HG02610 (cell line): Measurements from ENCODE around the gene POLR2E.
A peak's percentile ranks its signal among the peaks of the same experiment; 100 is the strongest.
"Not testable (repeated sequence)": the region's sequence is repeated elsewhere in the genome, so short reads cannot be mapped to it uniquely, and the experiment has no call there.

Source experiments
- ATAC-seq: cut with Tn5 transposase; IDR thresholded peaks from one replicate; pipeline ENCODE4 v1.9.1; 2021; ENCODE audit warnings: mild to moderate bottlenecking, moderate library complexity; ENCODE audit not compliant: unreplicated experiment

The POLR2E gene

GRCh38 chr19:1094978-1095701 is at the start of gene POLR2E:
POLR2E (minus strand) TSS chr19:1095375; CDS start chr19:1095315, 60 bp downstream.
- ATAC-seq, result peak; percentile 63

- no peak for ATAC-seq
These were observed 49.6 kb upstream of the POLR2E start for GRCh38 chr19:1144741-1145140.

- ATAC-seq, result no peak
These were observed 48.7 kb upstream of the POLR2E start for GRCh38 chr19:1143828-1144399.

GRCh38 chr19:1141944-1142343 is 46.8 kb upstream of the POLR2E start:
- no peak for ATAC-seq

GRCh38 chr19:1140272-1141027 is 45.3 kb upstream of the POLR2E start:
- no peak for ATAC-seq

GRCh38 chr19:1139126-1139525 is 44.0 kb upstream of the POLR2E start:
- ATAC-seq, result no peak

- no peak for ATAC-seq
These were observed 42.9 kb upstream of the POLR2E start for GRCh38 chr19:1138121-1138520.

GRCh38 chr19:1136621-1137317 is 41.6 kb upstream of the POLR2E start:
- ATAC-seq, result no peak

- ATAC-seq, result no peak
These were observed 41.0 kb upstream of the POLR2E start for GRCh38 chr19:1136201-1136600.

GRCh38 chr19:1135454-1135853 is 40.3 kb upstream of the POLR2E start:
- ATAC-seq, result no peak

GRCh38 chr19:1134431-1134830 is 39.3 kb upstream of the POLR2E start:
- no peak for ATAC-seq

- ATAC-seq, result no peak
These were observed 38.3 kb upstream of the POLR2E start for GRCh38 chr19:1133471-1133929.

- ATAC-seq, result peak; percentile 6
These were observed 37.6 kb upstream of the POLR2E start for GRCh38 chr19:1132552-1133383.

- peak; percentile 59 for ATAC-seq
These were observed 36.8 kb upstream of the POLR2E start for GRCh38 chr19:1131718-1132551.

- ATAC-seq, result peak; percentile 1
These were observed 35.9 kb upstream of the POLR2E start for GRCh38 chr19:1130771-1131717.

- no peak for ATAC-seq
These were observed 34.4 kb upstream of the POLR2E start for GRCh38 chr19:1129535-1129934.

- ATAC-seq, result not testable (repeated sequence)
These were observed 33.9 kb upstream of the POLR2E start for GRCh38 chr19:1129084-1129483.

GRCh38 chr19:1128106-1128505 is 32.9 kb upstream of the POLR2E start:
- ATAC-seq, result no peak
